Choroid plexus epithelial cell (primary cell): Measurements from ENCODE around the gene RCCD1.

ENCODE experiments used
- DNase-seq: peaks from one replicate; pipeline ENCODE4 v3.0.0-alpha.2; 2010; ENCODE audit warnings: low read depth
- H3K4me3 ChIP-seq: 2 replicates; pipeline ENCODE4 v1.5.1; 2011; ENCODE audit warnings: low read depth, mild to moderate bottlenecking, control low read depth, low read length, moderate library complexity
- TF ChIP-seq, protein P1 (sequence below): conservative IDR thresholded peaks from 2 replicates; pipeline ENCODE4 v1.5.1; 2011; ENCODE audit warnings: low read depth, mild to moderate bottlenecking, control low read depth, inconsistent platforms, low read length, moderate library complexity

The RCCD1 gene

DNA sequence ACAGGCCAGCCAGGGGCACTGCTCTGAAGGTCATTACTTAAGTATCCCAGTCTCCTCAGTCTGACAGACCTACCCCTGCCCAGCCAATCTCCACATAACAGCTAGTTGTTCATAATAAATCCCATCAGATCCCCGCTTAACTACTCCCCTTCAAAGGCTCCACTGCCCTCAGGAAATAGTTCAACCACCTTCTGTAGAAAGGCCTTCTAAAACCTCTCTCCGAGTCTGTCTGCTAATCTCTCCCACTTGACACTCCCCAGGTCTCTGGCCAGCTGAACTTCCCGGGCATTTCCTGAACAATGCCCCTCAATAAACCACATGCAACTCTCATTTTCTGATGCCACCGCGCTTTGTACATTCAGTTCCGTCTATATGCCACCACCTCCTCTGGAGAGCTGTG, 33.6 kb downstream of the RCCD1 start:
- TF ChIP-seq, protein P1, sequence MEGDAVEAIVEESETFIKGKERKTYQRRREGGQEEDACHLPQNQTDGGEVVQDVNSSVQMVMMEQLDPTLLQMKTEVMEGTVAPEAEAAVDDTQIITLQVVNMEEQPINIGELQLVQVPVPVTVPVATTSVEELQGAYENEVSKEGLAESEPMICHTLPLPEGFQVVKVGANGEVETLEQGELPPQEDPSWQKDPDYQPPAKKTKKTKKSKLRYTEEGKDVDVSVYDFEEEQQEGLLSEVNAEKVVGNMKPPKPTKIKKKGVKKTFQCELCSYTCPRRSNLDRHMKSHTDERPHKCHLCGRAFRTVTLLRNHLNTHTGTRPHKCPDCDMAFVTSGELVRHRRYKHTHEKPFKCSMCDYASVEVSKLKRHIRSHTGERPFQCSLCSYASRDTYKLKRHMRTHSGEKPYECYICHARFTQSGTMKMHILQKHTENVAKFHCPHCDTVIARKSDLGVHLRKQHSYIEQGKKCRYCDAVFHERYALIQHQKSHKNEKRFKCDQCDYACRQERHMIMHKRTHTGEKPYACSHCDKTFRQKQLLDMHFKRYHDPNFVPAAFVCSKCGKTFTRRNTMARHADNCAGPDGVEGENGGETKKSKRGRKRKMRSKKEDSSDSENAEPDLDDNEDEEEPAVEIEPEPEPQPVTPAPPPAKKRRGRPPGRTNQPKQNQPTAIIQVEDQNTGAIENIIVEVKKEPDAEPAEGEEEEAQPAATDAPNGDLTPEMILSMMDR: no peak
- DNase-seq: no peak

DNA sequence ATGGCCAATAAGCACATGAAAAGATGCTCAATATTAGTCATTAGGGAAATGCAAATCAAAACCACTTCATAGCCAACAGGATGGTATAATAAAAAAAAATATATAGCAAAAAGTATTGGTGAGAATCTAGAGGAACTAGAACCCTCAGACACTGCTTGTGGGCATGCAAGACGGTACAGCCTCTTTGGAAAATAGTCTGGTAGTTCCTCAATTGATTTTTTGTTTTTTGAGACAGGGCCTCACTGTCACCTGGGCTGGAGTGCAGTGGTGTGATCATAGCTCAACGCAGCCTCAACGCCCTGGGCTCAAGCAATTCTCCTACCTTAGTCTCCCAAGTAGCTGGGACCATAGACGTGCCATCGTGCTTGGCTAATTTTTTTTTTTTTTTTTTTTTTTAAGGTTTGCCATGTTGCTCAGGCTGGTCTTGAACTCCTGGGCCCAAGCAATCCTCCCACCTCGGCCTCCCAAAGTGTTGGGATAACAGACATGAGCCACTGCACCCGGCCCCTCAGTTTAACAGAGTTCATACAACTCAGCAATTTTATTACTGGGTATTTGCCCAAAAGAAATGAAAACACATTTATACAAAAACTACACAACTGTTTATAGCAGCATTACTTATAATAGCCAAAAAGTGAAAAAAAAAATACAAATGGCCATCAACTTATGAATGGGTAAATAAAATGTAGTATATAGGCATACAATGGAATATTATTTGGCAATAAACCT, 34.5 kb downstream of the RCCD1 start:
- no peak overlapping the region for H3K4me3 ChIP-seq
- no peak for DNase-seq
- TF ChIP-seq, protein P1: no peak

More for the DNA sequence above, 33.6 kb downstream of the RCCD1 start:
- no peak overlapping the region for H3K4me3 ChIP-seq

DNA sequence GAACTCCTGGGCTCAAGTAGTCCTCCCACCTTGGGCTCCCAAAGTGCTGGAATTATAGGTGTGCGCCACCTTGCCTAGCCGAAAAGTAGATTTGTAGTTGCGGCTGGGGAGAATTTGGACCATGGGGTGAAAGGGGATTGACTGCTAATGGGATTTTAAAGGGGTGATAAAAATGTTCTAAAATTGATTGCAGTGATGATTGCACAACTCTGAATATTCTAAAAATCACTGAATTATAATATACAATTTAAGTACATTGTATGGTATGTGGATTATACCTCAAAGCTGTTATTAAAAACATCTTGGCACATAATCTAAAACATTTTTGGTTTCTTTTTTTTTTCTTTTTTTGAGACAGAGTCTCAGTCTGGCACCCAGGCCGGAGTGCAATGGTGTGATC, 35.8 kb downstream of the RCCD1 start:
- TF ChIP-seq, protein P1: no peak
- H3K4me3 ChIP-seq: no peak overlapping the region
- DNase-seq: no peak

DNA sequence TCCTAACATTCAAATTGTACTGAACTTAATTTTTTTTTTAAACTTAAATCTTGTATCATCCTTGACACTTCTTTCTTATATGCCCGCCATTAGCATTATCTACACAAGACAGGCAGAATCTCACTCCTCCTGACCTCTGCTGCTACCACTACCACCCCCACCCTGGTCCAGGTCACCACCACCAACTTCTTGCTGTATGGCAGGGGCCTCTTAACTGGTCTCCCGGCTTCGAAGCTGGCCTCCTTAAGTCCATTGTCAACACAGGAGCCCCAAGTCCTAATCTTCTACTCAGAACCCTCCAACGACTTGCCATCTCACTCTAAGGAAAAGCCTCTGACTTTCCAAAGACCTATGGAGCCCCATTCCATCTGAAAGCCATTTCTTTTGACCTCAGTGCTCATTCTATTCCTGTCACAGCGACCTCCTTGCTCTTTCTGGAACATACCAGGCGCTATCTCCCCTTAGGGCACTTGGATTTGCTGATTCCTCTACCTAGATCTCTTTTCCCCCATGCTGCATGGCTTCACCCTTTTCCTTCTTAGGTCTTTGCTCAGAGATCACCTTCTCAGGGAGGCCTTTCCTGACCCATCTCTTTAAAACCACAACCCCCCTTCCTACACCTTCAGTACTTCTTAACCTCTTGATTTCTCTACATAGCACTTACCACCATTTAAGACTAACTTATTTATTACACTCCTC, 37.1 kb downstream of the RCCD1 start:
- no peak overlapping the region for H3K4me3 ChIP-seq
- TF ChIP-seq, protein P1: no peak
- no peak for DNase-seq

DNA sequence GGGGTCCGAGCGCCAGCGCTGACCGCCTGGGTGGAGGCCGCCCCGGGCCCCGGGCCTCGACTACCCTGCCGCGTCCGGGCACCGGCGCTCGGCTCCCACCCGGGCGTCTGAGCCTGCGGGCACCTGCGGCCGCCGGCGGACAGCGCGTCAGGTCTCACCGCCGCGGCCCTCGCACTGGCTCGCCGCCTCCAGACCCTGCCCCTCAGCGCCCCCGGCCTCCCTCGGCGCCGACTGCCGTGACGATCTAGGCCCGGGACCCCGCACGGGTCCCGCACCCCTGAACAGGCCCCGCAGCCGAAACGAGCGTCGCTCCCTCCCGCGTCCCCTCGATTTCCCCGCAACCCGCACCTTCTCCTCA, 39.4 kb downstream of the RCCD1 start:
- no peak for DNase-seq
- TF ChIP-seq, protein P1: no peak
- H3K4me3 ChIP-seq: peak overlapping the region; percentile 97

DNA sequence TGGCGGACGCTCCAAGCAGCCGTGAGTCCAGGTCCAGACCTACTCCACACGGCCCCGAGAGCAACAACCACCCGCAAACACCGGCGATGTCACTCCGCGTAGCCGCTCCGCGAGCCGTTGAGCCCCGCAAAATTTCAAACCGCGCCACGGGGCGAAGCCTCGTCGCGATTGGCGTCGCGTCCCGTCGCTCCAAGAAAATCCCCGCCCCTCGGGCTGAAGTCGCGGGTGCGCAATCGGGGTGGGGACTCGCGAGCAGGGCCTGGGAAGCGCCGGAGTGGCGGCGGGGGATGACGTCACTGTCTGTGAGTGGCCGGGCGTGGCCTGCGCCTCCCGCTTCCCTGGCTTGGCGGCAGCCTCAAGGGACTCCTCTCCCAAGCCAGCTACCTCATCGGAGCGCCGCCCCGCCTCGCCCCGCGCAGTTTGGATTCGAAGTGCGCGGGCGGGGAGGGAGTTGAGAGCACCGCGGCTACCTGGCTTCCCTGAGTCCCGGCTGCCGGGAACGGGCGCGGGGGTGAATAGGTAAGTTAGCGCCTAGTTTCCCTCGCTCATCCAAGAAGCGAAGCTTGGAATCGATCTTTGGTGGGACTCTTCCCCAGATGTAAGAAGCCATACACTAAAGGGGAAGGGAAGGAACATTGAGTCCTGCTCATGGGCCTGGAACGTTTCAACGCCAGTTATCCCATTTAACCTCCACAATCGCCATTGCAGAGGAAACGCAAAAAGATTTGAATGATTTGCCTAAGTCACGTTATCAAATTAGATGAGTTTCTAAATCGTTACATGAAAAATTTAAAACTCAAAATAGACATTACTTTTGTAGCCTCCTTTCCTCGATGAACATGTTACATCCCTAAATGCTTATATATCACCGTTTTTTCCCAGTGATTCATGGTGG, 40.0 kb downstream of the RCCD1 start, which contains the start of gene PRC1:
TSS of gene PRC1 (minus strand) at position 119 of the 895 bp plus-strand sequence. CDS start at position 1, 118 bp downstream.
- H3K4me3 ChIP-seq: peak within 1 kb of the TSS; percentile 97
- TF ChIP-seq, protein P1: no peak
- peak; percentile 98 for DNase-seq
